H1 (cell line): ENCODE data around the gene SECTM1.

Experiments
- EP300 ChIP-seq, 2 experiments: IDR thresholded peaks; 1 replicate in 1 of 2; 2 replicates in 1 of 2; pipeline ENCODE4 v1.6.1; 2011 to 2012; ENCODE audit warnings: low read depth in 2 of 2, low read length in 2 of 2, mild to moderate bottlenecking in 2 of 2, borderline replicate concordance in 1 of 2, inconsistent platforms in 1 of 2, moderate library complexity in 1 of 2
- HDAC6 ChIP-seq: IDR thresholded peaks from one replicate; pipeline ENCODE4 v1.7.1; 2012; ENCODE audit warnings: low read depth, mild to moderate bottlenecking, inconsistent platforms, low read length, moderate library complexity
- KDM5A ChIP-seq: fragments of 200-600 bp; IDR thresholded peaks from 2 replicates; pipeline ENCODE4 v1.7.1; 2012; ENCODE audit warnings: mild to moderate bottlenecking, low read length, inconsistent platforms, mixed read lengths
- RFX5 ChIP-seq: IDR thresholded peaks from 2 replicates; pipeline ENCODE4 v1.6.1; 2011; ENCODE audit warnings: low read depth, low read length, improper control_type of control experiment, borderline replicate concordance
- SP2 ChIP-seq: IDR thresholded peaks from 2 replicates; pipeline ENCODE4 v1.6.1; 2012; ENCODE audit warnings: mild to moderate bottlenecking, low read length, inconsistent platforms
- TAF1 ChIP-seq: IDR thresholded peaks from 2 replicates; pipeline ENCODE4 v1.6.1; 2011; ENCODE audit warnings: mild to moderate bottlenecking, low read depth, low read length
- TCF12 ChIP-seq: IDR thresholded peaks from 2 replicates; pipeline ENCODE4 v1.6.1; 2011; ENCODE audit warnings: low read depth, mild to moderate bottlenecking, low read length
- TF ChIP-seq, protein P1 (sequence below), 3 experiments: IDR thresholded peaks; 1 replicate in 2 of 3; 2 replicates in 1 of 3; pipeline versions ENCODE4 v1.5.1 to v1.6.1; 2011; ENCODE audit warnings: low read length in 3 of 3, mild to moderate bottlenecking in 3 of 3, inconsistent platforms in 2 of 3, low read depth in 1 of 3, moderate library complexity in 1 of 3; ENCODE audit not compliant: insufficient read depth in 1 of 3; ENCODE audit errors: control extremely low read depth in 1 of 3
- TF ChIP-seq, protein P2 (sequence below): IDR thresholded peaks from 2 replicates; pipeline ENCODE4 v1.6.1; 2012; ENCODE audit warnings: low read length, inconsistent platforms

DNA sequence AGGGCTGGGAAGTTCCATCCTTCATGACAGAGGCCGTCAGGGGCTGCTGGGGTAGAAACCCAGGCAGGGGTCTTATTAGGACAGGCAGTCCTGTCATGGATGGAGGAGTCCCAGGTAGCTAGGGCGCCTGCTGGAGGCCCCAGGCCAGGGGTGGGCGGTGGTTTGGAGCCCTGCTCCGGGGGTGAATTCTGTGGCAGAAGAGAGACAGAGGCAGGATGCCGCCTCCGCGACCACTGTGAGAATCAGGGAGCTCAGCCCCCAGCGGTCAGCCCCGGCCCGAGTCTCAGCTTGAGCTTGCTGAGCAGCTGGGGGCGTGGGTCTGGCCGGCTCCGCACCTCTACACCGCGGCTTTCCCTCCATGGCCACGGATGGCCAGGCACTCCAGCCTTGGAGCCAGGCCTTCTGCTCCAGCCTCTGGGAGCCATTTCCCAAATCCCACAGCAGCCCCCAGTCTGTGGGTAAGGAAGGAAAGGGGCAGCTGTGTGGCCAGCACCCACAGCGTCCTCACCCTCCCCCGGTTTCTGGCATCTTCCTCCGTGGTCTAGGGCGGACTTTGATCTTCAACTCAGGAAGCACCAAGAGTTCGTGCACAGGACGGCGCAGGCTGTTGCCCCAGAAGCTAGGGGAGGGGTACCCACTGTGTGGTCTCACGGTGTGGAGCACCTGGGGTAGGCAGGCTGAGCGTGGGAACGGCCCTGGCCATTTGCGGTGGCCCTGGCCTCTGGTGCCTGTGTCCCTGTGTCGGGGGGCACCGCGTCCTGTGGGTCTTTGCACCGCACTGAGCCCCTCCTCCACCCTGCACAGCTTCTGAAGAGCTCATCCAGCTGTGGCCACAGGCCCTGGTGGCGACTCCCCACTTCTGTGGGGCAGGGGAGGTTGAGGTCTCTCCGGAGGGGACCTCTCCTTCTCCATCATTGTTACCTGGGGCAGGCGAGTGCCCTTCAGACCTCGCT is 30.3 kb downstream of the SECTM1 start:
- TF ChIP-seq, protein P1, sequence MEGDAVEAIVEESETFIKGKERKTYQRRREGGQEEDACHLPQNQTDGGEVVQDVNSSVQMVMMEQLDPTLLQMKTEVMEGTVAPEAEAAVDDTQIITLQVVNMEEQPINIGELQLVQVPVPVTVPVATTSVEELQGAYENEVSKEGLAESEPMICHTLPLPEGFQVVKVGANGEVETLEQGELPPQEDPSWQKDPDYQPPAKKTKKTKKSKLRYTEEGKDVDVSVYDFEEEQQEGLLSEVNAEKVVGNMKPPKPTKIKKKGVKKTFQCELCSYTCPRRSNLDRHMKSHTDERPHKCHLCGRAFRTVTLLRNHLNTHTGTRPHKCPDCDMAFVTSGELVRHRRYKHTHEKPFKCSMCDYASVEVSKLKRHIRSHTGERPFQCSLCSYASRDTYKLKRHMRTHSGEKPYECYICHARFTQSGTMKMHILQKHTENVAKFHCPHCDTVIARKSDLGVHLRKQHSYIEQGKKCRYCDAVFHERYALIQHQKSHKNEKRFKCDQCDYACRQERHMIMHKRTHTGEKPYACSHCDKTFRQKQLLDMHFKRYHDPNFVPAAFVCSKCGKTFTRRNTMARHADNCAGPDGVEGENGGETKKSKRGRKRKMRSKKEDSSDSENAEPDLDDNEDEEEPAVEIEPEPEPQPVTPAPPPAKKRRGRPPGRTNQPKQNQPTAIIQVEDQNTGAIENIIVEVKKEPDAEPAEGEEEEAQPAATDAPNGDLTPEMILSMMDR (IDR thresholded peaks at IDR 0.05; ENCODE audit: control extremely low read depth in 1 of 3, insufficient read depth in 1 of 3, low read depth in 1 of 3, low read length in 3 of 3): no peak
- no peak for TF ChIP-seq TCF12
- no peak for TF ChIP-seq EP300 (IDR thresholded peaks at IDR 0.05; ENCODE audit: borderline replicate concordance in 1 of 2, low read depth in 2 of 2, low read length in 2 of 2)
- no peak for TF ChIP-seq HDAC6
- TF ChIP-seq KDM5A: no peak
- no peak for TF ChIP-seq SP2
- no peak for TF ChIP-seq TAF1
- TF ChIP-seq, protein P2, sequence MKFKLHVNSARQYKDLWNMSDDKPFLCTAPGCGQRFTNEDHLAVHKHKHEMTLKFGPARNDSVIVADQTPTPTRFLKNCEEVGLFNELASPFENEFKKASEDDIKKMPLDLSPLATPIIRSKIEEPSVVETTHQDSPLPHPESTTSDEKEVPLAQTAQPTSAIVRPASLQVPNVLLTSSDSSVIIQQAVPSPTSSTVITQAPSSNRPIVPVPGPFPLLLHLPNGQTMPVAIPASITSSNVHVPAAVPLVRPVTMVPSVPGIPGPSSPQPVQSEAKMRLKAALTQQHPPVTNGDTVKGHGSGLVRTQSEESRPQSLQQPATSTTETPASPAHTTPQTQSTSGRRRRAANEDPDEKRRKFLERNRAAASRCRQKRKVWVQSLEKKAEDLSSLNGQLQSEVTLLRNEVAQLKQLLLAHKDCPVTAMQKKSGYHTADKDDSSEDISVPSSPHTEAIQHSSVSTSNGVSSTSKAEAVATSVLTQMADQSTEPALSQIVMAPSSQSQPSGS: no peak
- no peak for TF ChIP-seq RFX5
